C4-2B (cell line): ENCODE results near the gene ROR2.

Experiments
- H3K27ac ChIP-seq: fragments of 450-650 bp; 2 replicates; pipeline ENCODE4 v1.5.1; 2017
- CTCF ChIP-seq: fragments of 450-650 bp; conservative IDR thresholded peaks from 2 replicates; pipeline ENCODE4 v1.5.1; 2017; ENCODE audit warnings: mild to moderate bottlenecking
- ZFX ChIP-seq: fragments of 450-650 bp; IDR thresholded peaks from 2 replicates; pipeline ENCODE4 v1.6.1; 2017

Gene ROR2

GRCh38 chr9:91814753-91815152 lies 135.3 kb downstream of the ROR2 start:
- H3K27ac ChIP-seq: no peak overlapping the region
- TF ChIP-seq ZFX: no peak

- no peak for TF ChIP-seq ZFX
- TF ChIP-seq CTCF: no peak
- H3K27ac ChIP-seq: no peak overlapping the region
Observed at GRCh38 chr9:91814201-91814600, 135.8 kb downstream of the ROR2 start.

GRCh38 chr9:91813176-91813795 lies 136.7 kb downstream of the ROR2 start:
- H3K27ac ChIP-seq: no peak overlapping the region
- no peak for TF ChIP-seq ZFX
- TF ChIP-seq CTCF: no peak

- H3K27ac ChIP-seq: no peak overlapping the region
- no peak for TF ChIP-seq ZFX
- TF ChIP-seq CTCF: no peak
Observed at GRCh38 chr9:91812191-91812590, 137.8 kb downstream of the ROR2 start.

GRCh38 chr9:91811024-91811909 lies 138.8 kb downstream of the ROR2 start:
- H3K27ac ChIP-seq: no peak overlapping the region
- TF ChIP-seq ZFX (no peak), CTCF (no peak)

- no peak overlapping the region for H3K27ac ChIP-seq
Observed at GRCh38 chr9:91810286-91810905, 139.6 kb downstream of the ROR2 start.

More at GRCh38 chr9:91810286-91810905, 139.6 kb downstream of the ROR2 start:
- no peak for TF ChIP-seq CTCF
- no peak for TF ChIP-seq ZFX
